Activated CD8-positive, alpha-beta T cell treated with anti-CD3 and anti-CD28 coated beads for 36 hours (primary cell): ENCODE results near the gene EVC2. TPM values are rescaled to one million over a fixed set of nuclear protein-coding genes. Genes with fewer than 3 reads are reported as not detected.

Experiments
- ATAC-seq: fragments of 200-7000 bp; cut with Tn5 transposase; one replicate; pipeline ENCODE4 v1.10.0; 2021; ENCODE audit warnings: mild to moderate bottlenecking, moderate library complexity
- CTCF ChIA-PET: fragments of 350-600 bp; sonication (Branson Sonifier 250); formaldehyde crosslinking; loops from one replicate; lab custom pipeline; 2021; ENCODE audit warnings: antibody characterized with exemption; lab: Charles Lee
- POLR2A ChIA-PET: fragments of 350-600 bp; sonication (Branson Sonifier 250); formaldehyde crosslinking; loops from one replicate; lab custom pipeline; 2021; ENCODE audit warnings: antibody characterized with exemption; lab: Charles Lee
- DNase-seq: peaks from one replicate; pipeline ENCODE4 v3.0.0-alpha.2; 2020
- H3K27ac Mint-ChIP-seq: one replicate; pipeline ENCODE4 v1.8.0; 2021; ENCODE audit warnings: mild to moderate bottlenecking, mixed read lengths
- H3K27me3 Mint-ChIP-seq: one replicate; pipeline ENCODE4 v1.8.0; 2021; ENCODE audit warnings: mixed read lengths
- H3K36me3 Mint-ChIP-seq: one replicate; pipeline ENCODE4 v1.8.0; 2021; ENCODE audit warnings: low read depth, mixed read lengths
- H3K4me1 Mint-ChIP-seq: one replicate; pipeline ENCODE4 v1.8.0; 2021; ENCODE audit warnings: low read depth, mixed read lengths
- H3K4me3 Mint-ChIP-seq: one replicate; pipeline ENCODE4 v1.8.0; 2021; ENCODE audit warnings: mild to moderate bottlenecking, moderate library complexity, mixed read lengths
- H3K9me3 Mint-ChIP-seq: one replicate; pipeline ENCODE4 v1.8.0; 2021; ENCODE audit warnings: mixed read lengths
- CTCF ChIP-seq: fragments of 200-600 bp; IDR thresholded peaks from one replicate; pipeline ENCODE4 v1.8.0; 2022; ENCODE audit warnings: antibody characterized with exemption, mild to moderate bottlenecking
- intact Hi-C: fragments of 100-400 bp; cut with micrococcal nuclease; formaldehyde crosslinking; loops from one replicate; pipeline ENCODE4 v1.10.0; 2022
- total RNA-seq, 2 experiments: library from RNA; stranded (reverse); gene quantifications; one replicate each; pipeline ENCODE4 v1.2.3, GENCODE V29; 2021

EVC2 gene
- total RNA-seq, 2 experiments from 2014 or later: 0.83 to 1.3 TPM

GRCh38 chr4:5724377-5724776, 16.0 kb upstream of the EVC2 start:
- ATAC-seq (no peak), DNase-seq (no peak)
- peaks cover 2% of the 10 kb centered on the region for H3K27me3 Mint-ChIP-seq
- TF ChIP-seq CTCF: no peak
- intact Hi-C loops: no loop called here
- H3K36me3 Mint-ChIP-seq: no peaks in the 10 kb centered on the region
- POLR2A ChIA-PET: no interaction called here
- H3K9me3 Mint-ChIP-seq: no peaks in the 10 kb centered on the region
- no peak overlapping the region for H3K27ac Mint-ChIP-seq
- CTCF ChIA-PET: no interaction called here
- no peak overlapping the region for H3K4me3 Mint-ChIP-seq
- H3K4me1 Mint-ChIP-seq: no peaks in the 10 kb centered on the region

- ChIA-PET CTCF (interaction anchor here (0.7 kb wide), 1 partner anchor 10 kb away, joined by 3 read pairs; no protein-coding TSS in a partner anchor), POLR2A (no interaction called here)
- H3K4me3 Mint-ChIP-seq: no peak overlapping the region
- ATAC-seq (no peak), DNase-seq (no peak)
- no peaks in the 10 kb centered on the region for H3K36me3 Mint-ChIP-seq
- H3K27me3 Mint-ChIP-seq: peaks cover 2% of the 10 kb centered on the region
- intact Hi-C loops: no loop called here
- no peaks in the 10 kb centered on the region for H3K9me3 Mint-ChIP-seq
- no peak for TF ChIP-seq CTCF
- H3K4me1 Mint-ChIP-seq: no peaks in the 10 kb centered on the region
- no peak overlapping the region for H3K27ac Mint-ChIP-seq
Observed at GRCh38 chr4:5722328-5722727, 14.0 kb upstream of the EVC2 start.

DNA sequence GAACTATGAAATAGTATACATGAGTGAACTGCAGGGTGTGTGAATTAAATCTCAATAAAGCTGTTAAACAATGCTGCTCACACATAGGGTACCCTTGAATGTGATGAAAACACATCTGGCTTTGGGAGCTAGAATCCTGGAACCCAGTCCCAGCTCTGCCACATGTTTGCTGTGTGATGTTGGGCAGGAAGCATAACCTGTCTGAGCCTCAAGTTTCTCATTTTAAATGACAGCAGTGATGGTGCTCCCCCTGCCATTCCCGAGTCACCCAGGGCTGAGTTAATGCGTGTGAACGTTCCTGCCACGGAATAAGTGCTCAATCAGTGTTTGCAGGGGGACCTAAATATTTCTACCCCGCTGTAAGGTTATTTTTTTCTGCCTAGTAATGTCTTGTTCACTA, 13.6 kb upstream of the EVC2 start:
- ATAC-seq: no peak
- POLR2A ChIA-PET: no interaction called here
- no peaks in the 10 kb centered on the region for H3K36me3 Mint-ChIP-seq
- no peak overlapping the region for H3K4me3 Mint-ChIP-seq
- H3K9me3 Mint-ChIP-seq: no peaks in the 10 kb centered on the region
- no peaks in the 10 kb centered on the region for H3K4me1 Mint-ChIP-seq
- no peak for TF ChIP-seq CTCF
- H3K27me3 Mint-ChIP-seq: peaks cover 2% of the 10 kb centered on the region
- no peak for DNase-seq
- H3K27ac Mint-ChIP-seq: no peak overlapping the region
- intact Hi-C loops: no loop called here
- CTCF ChIA-PET: no interaction called here

DNA sequence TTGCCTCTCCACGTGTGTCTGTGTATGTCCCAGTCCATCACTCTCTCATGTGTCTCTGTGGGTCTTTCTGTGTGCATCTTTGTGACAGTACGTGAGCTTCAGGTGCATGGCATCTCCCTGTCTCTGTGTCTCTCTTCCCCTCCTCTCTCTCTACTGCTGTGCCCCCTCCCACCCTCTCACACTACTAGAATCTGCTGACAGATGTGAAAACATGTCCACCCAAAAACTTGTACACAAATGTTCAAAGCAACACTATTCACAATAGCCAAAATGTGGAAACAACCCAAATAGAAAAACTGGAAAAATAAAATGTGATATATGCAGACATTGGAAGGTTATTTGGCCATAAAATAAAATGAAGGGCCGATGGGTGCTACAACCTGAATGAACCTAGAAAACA, 12.6 kb upstream of the EVC2 start:
- DNase-seq (no peak), ATAC-seq (no peak)
- Mint-ChIP-seq H3K36me3 (no peaks in the 10 kb centered on the region), H3K4me3 (no peak overlapping the region), H3K4me1 (no peaks in the 10 kb centered on the region), H3K27me3 (peaks cover 2% of the 10 kb centered on the region), H3K9me3 (peaks cover 2% of the 10 kb centered on the region), H3K27ac (no peak overlapping the region)
- CTCF ChIA-PET: no interaction called here
- intact Hi-C loops: no loop called here
- POLR2A ChIA-PET: no interaction called here
- TF ChIP-seq CTCF: no peak

- no peak overlapping the region for H3K27ac Mint-ChIP-seq
- ChIA-PET CTCF (no interaction called here), POLR2A (no interaction called here)
Observed at GRCh38 chr4:5720157-5720850, 11.9 kb upstream of the EVC2 start.

More at GRCh38 chr4:5720157-5720850, 11.9 kb upstream of the EVC2 start:
- no peak for ATAC-seq
- no peak for DNase-seq
- no peaks in the 10 kb centered on the region for H3K36me3 Mint-ChIP-seq
- intact Hi-C loops: no loop called here
- no peak overlapping the region for H3K4me3 Mint-ChIP-seq
- H3K9me3 Mint-ChIP-seq: peaks cover 4% of the 10 kb centered on the region
- no peak for TF ChIP-seq CTCF
- no peaks in the 10 kb centered on the region for H3K4me1 Mint-ChIP-seq
- H3K27me3 Mint-ChIP-seq: peaks cover 2% of the 10 kb centered on the region
